Kidney (tissue), 14 donors: ENCODE results near the gene TOMT. TPM values are rescaled to one million over a fixed set of nuclear protein-coding genes. Genes with fewer than 3 reads are reported as not detected.
A peak's percentile ranks its signal among the peaks of the same experiment; 100 is the strongest.

Experiments used
- DNase-seq, 5 donors: peaks; one replicate each; pipeline ENCODE4 v3.0.0-alpha.2; 2013 to 2020
- FAIRE-seq: peaks from 2 replicates; lab custom pipeline; 2012; peaks lifted over from hg19 to GRCh38; lab: Jason Lieb, UNC
- H3K27ac ChIP-seq, 2 donors: one replicate each; pipeline ENCODE4 v1.7.0; 2013; ENCODE audit warnings: low read depth in 2 of 2, low read length in 2 of 2, inconsistent platforms in 1 of 2
- H3K27me3 ChIP-seq: one replicate; pipeline ENCODE4 v1.7.1; 2013; ENCODE audit warnings: low read length, inconsistent platforms; ENCODE audit not compliant: control insufficient read depth, insufficient read depth
- H3K36me3 ChIP-seq, 3 donors: one replicate each; pipeline versions ENCODE4 v1.7.0 to v1.7.1; 2013; ENCODE audit warnings: low read length in 3 of 3, control low read depth in 1 of 3, inconsistent platforms in 1 of 3; ENCODE audit not compliant: insufficient read depth in 3 of 3, control insufficient read depth in 2 of 3
- H3K4me1 ChIP-seq, 3 donors: one replicate each; pipeline versions ENCODE4 v1.7.0 to v1.7.1; 2013; ENCODE audit warnings: low read length in 3 of 3, inconsistent platforms in 1 of 3, low read depth in 1 of 3; ENCODE audit not compliant: control insufficient read depth in 2 of 3, insufficient read depth in 2 of 3
- H3K4me3 ChIP-seq, 3 donors: one replicate each; pipeline versions ENCODE4 v1.7.0 to v1.8.1; 2013; ENCODE audit warnings: low read length in 3 of 3, control low read depth in 1 of 3, inconsistent platforms in 1 of 3
- H3K9ac ChIP-seq, 3 donors: one replicate each; pipeline versions ENCODE4 v1.7.0 to v1.7.1; 2013; ENCODE audit warnings: low read length in 3 of 3, control low read depth in 1 of 3, inconsistent platforms in 1 of 3
- H3K9me3 ChIP-seq, 3 donors: one replicate each; pipeline versions ENCODE4 v1.7.0 to v1.7.1; 2013; ENCODE audit warnings: low read length in 3 of 3, control low read depth in 1 of 3, inconsistent platforms in 1 of 3; ENCODE audit not compliant: control insufficient read depth in 2 of 3, insufficient read depth in 1 of 3
- CTCF ChIP-seq: IDR thresholded peaks from 3 replicates; pipeline ENCODE4 v1.5.1; 2012; ENCODE audit warnings: mild to moderate bottlenecking, moderate library complexity, borderline replicate concordance; ENCODE audit not compliant: insufficient read depth; ENCODE audit errors: extremely low read depth
- intact Hi-C: fragments of 100-400 bp; cut with DNase I; formaldehyde crosslinking; loops from one replicate; pipeline ENCODE4 v1.11.1; 2022
- polyA plus RNA-seq: library from polyadenylated mRNA; stranded (reverse); fragments of 350-450 nt; fragmentation: Illumina TruSeq; extraction: RNeasy Lipid Tissue Mini Kit (QIAGEN cat#74804); gene quantifications from one replicate; pipeline ENCODE4 v1.2.3, GENCODE V29; 2014; ENCODE audit warnings: low read depth, low replicate concordance; ENCODE audit not compliant: insufficient read depth
- total RNA-seq: library from RNA; stranded (reverse); fragmentation: NEBNext Ultra II Directional; extraction: Animal tissue kit (Norgen Biotek cat#: 25700); gene quantifications from one replicate; pipeline ENCODE4 v1.2.1, GENCODE V29; 2021
- donor health status: control.
- donor health status: control.
- donor health status: control.
- donor health status: control.
- donor health status: control.
- donor health status: DM: yes; HTN: yes; CAD: no.
- donor health status: Normal renal cell carcinoma (clear cell type).

TOMT gene
- total and polyA plus RNA-seq, 2 donors from 2014 or later = not detected

- peak overlapping the region; percentile 69 to 78 for H3K27ac ChIP-seq
- intact Hi-C loops = no loop called here
- DNase-seq (peak in 4 of 5 donors; percentile 15 to 93 (median 30)), FAIRE-seq (no peak)
- H3K9ac ChIP-seq = peak overlapping the region in 1 of 3 donors; percentile 36
- peak overlapping the region in 1 of 3 donors; percentile 18 for H3K4me3 ChIP-seq
- H3K9me3 ChIP-seq = no peaks in the 10 kb centered on the region
- no peaks in the 10 kb centered on the region for H3K36me3 ChIP-seq
- no peaks in the 10 kb centered on the region for H3K27me3 ChIP-seq
- no peak for TF ChIP-seq CTCF
- H3K4me1 ChIP-seq = peaks cover 0 to 33% (median 20%) of the 10 kb centered on the region in 3 donors
These were observed 35.9 kb upstream of the TOMT start for GRCh38 chr11:72069787-72070251.

- Histone ChIP-seq H3K27me3 (no peaks in the 10 kb centered on the region), H3K9me3 (no peaks in the 10 kb centered on the region), H3K9ac (peak overlapping the region in 1 of 3 donors; percentile 36), H3K4me1 (peaks cover 0 to 33% (median 20%) of the 10 kb centered on the region in 3 donors), H3K4me3 (peak overlapping the region in 1 of 3 donors; percentile 18), H3K27ac (peak overlapping the region; percentile 54 to 78), H3K36me3 (no peaks in the 10 kb centered on the region)
- DNase-seq (peak in 2 of 5 donors; percentile 18 to 27), FAIRE-seq (no peak)
- intact Hi-C loops = no loop called here
- no peak for TF ChIP-seq CTCF
These were observed 35.2 kb upstream of the TOMT start for GRCh38 chr11:72070491-72070890.

- H3K36me3 ChIP-seq = no peaks in the 10 kb centered on the region
- no peaks in the 10 kb centered on the region for H3K9me3 ChIP-seq
- intact Hi-C loops = no loop called here
- H3K4me1 ChIP-seq = peaks cover 0 to 27% (median 20%) of the 10 kb centered on the region in 3 donors
- H3K4me3 ChIP-seq = no peak overlapping the region
- no peak for TF ChIP-seq CTCF
- H3K27me3 ChIP-seq = no peaks in the 10 kb centered on the region
- peak in 1 of 5 donors; percentile 40 for DNase-seq
- no peak overlapping the region for H3K27ac ChIP-seq
- no peak for FAIRE-seq
- H3K9ac ChIP-seq = peak overlapping the region in 1 of 3 donors; percentile 31
These were observed 33.4 kb upstream of the TOMT start for GRCh38 chr11:72072348-72072747.

- Histone ChIP-seq H3K27me3 (no peaks in the 10 kb centered on the region), H3K27ac (no peak overlapping the region), H3K4me1 (peaks cover 0 to 14% (median 10%) of the 10 kb centered on the region in 3 donors), H3K9ac (no peak overlapping the region), H3K9me3 (no peaks in the 10 kb centered on the region), H3K4me3 (no peak overlapping the region), H3K36me3 (no peaks in the 10 kb centered on the region)
- intact Hi-C loops = no loop called here
- no peak for FAIRE-seq
- TF ChIP-seq CTCF = no peak
- DNase-seq = no peak
These were observed 30.6 kb upstream of the TOMT start for GRCh38 chr11:72075109-72075508.
